ENCODE measurements around the gene GRAMD1B. TPM values are rescaled to one million over a fixed set of nuclear protein-coding genes. Genes with fewer than 3 reads are reported as not detected.

GRAMD1B gene
- total and polyA plus RNA-seq, 2 donors (not counting 1 experiment from before 2014, with no cell fraction given) = 0.58 to 11.6 TPM

- 98% methylated on average over 7 of the region's 8 CpGs for WGBS (ENCODE audit: insufficient coverage)
- Histone ChIP-seq H4K20me1 (ENCODE audit: control insufficient read depth, insufficient read depth, low read length, poor library complexity, severe bottlenecking) (no peaks in the 10 kb centered on the region), H3K79me2 (ENCODE audit: control insufficient read depth, insufficient read depth, low read length) (peaks cover 2% of the 10 kb centered on the region), H3K4me2 (replicated peaks; ENCODE audit: low read depth, low read length, poor library complexity, severe bottlenecking) (no peak overlapping the region), H3K4me1 (ENCODE audit: control insufficient read depth in 2 of 2, insufficient read depth in 2 of 2, low read length in 2 of 2) (peaks cover 24% of the 10 kb centered on the region in 2 donors), H2AFZ (ENCODE audit: insufficient read depth, low read depth, low read length, poor library complexity, severe bottlenecking) (no peak overlapping the region), H3K27me3 (replicated peaks in 1 of 4; ENCODE audit: control extremely low read depth in 1 of 4, control insufficient read depth in 3 of 4, insufficient read depth in 4 of 4, low read length in 3 of 4) (peaks cover 0 to 12% (median 2%) of the 10 kb centered on the region in 4 experiments), H3K36me3 (replicated peaks in 1 of 2; ENCODE audit: control extremely low read depth in 1 of 2, control insufficient read depth in 1 of 2, extremely low read depth in 1 of 2, insufficient read depth in 2 of 2, low read length in 1 of 2) (no peaks in the 10 kb centered on the region), H3K27ac (ENCODE audit: low read length in 2 of 2) (no peak overlapping the region), H3K4me3 (ENCODE audit: control extremely low read depth in 1 of 5, extremely low read depth in 1 of 5, insufficient read depth in 1 of 5, low read depth in 2 of 5, low read length in 4 of 5) (no peak overlapping the region), H3K9me3 (ENCODE audit: control extremely low read depth in 1 of 3, control insufficient read depth in 2 of 3, insufficient read depth in 1 of 3, low read length in 2 of 3) (no peaks in the 10 kb centered on the region), H3K9ac (ENCODE audit: low read length) (no peak overlapping the region)
- POLR2A ChIA-PET = no interaction called here
- intact Hi-C loops (cut with micrococcal nuclease) = no loop called here
- DNase-seq (no peak), ATAC-seq (ENCODE audit: low read depth) (no peak)
- H3K4me1 Mint-ChIP-seq = peaks cover 29% of the 10 kb centered on the region
- no peaks in the 10 kb centered on the region for H3K27me3 Mint-ChIP-seq
- no peaks in the 10 kb centered on the region for H3K9me3 Mint-ChIP-seq (ENCODE audit: insufficient read depth)
- no peak for TF ChIP-seq EZH2 (IDR thresholded peaks at IDR 0.05; ENCODE audit: borderline replicate concordance, insufficient read depth, low read depth, low read length, poor library complexity, severe bottlenecking)
- no peak for TF ChIP-seq CTCF (IDR thresholded peaks at IDR 0.05)
- no peak overlapping the region for H3K4me3 Mint-ChIP-seq
- CTCF ChIA-PET = interaction anchor here (1.4 kb wide), 1 partner anchor 9 kb away, joined by 6 read pairs; no protein-coding TSS in a partner anchor
- H3K27ac Mint-ChIP-seq = no peak overlapping the region
Measured at GRCh38 chr11:123487157-123487744, 57.2 kb downstream of the GRAMD1B start.

GRCh38 chr11:123490527-123490926, 60.5 kb downstream of the GRAMD1B start:
- no peak for TF ChIP-seq EZH2 (IDR thresholded peaks at IDR 0.05; ENCODE audit: borderline replicate concordance, insufficient read depth, low read depth, low read length, poor library complexity, severe bottlenecking)
- TF ChIP-seq CTCF (IDR thresholded peaks at IDR 0.05) = no peak
- Histone ChIP-seq H3K4me2 (replicated peaks; ENCODE audit: low read depth, low read length, poor library complexity, severe bottlenecking) (no peak overlapping the region), H3K9me3 (ENCODE audit: control extremely low read depth in 1 of 3, control insufficient read depth in 2 of 3, insufficient read depth in 1 of 3, low read length in 2 of 3) (no peaks in the 10 kb centered on the region), H3K9ac (ENCODE audit: low read length) (no peak overlapping the region), H3K36me3 (replicated peaks in 1 of 2; ENCODE audit: control extremely low read depth in 1 of 2, control insufficient read depth in 1 of 2, extremely low read depth in 1 of 2, insufficient read depth in 2 of 2, low read length in 1 of 2) (no peaks in the 10 kb centered on the region), H2AFZ (ENCODE audit: insufficient read depth, low read depth, low read length, poor library complexity, severe bottlenecking) (no peak overlapping the region), H4K20me1 (ENCODE audit: control insufficient read depth, insufficient read depth, low read length, poor library complexity, severe bottlenecking) (no peaks in the 10 kb centered on the region), H3K4me1 (ENCODE audit: control insufficient read depth in 2 of 2, insufficient read depth in 2 of 2, low read length in 2 of 2) (peaks cover 0 to 7% of the 10 kb centered on the region in 2 donors), H3K27me3 (replicated peaks in 1 of 4; ENCODE audit: control extremely low read depth in 1 of 4, control insufficient read depth in 3 of 4, insufficient read depth in 4 of 4, low read length in 3 of 4) (peaks cover 0 to 4% (median 1%) of the 10 kb centered on the region in 4 experiments), H3K27ac (ENCODE audit: low read length in 2 of 2) (no peak overlapping the region), H3K4me3 (ENCODE audit: control extremely low read depth in 1 of 5, extremely low read depth in 1 of 5, insufficient read depth in 1 of 5, low read depth in 2 of 5, low read length in 4 of 5) (no peak overlapping the region), H3K79me2 (ENCODE audit: control insufficient read depth, insufficient read depth, low read length) (peaks cover 2% of the 10 kb centered on the region)
- ATAC-seq (ENCODE audit: low read depth) = no peak
- H3K4me1 Mint-ChIP-seq = peaks cover 19% of the 10 kb centered on the region
- no peak overlapping the region for H3K4me3 Mint-ChIP-seq
- H3K27ac Mint-ChIP-seq = no peak overlapping the region
- ChIA-PET POLR2A (no interaction called here), CTCF (interaction anchor here (1.2 kb wide), 1 partner anchor 11 kb away, joined by 4 read pairs; no protein-coding TSS in a partner anchor)
- WGBS (ENCODE audit: insufficient coverage) = 100% methylated on average over 2 of the region's 2 CpGs
- DNase-seq = no peak
- no peaks in the 10 kb centered on the region for H3K9me3 Mint-ChIP-seq (ENCODE audit: insufficient read depth)
- intact Hi-C loops (cut with micrococcal nuclease) = no loop called here
- H3K27me3 Mint-ChIP-seq = no peaks in the 10 kb centered on the region
